CD14-positive monocyte (primary cell): ENCODE results near the gene GRIK5. TPM values are rescaled to one million over a fixed set of nuclear protein-coding genes. Genes with fewer than 3 reads are reported as not detected.

Source experiments
- DNase-seq, 3 donors: peaks; one replicate each; pipeline ENCODE4 v3.0.0-alpha.2; 2011 to 2022
- H2AFZ ChIP-seq: 2 replicates; pipeline ENCODE4 v1.6.0; 2012; ENCODE audit warnings: mild to moderate bottlenecking, low read depth, low read length, inconsistent platforms; ENCODE audit not compliant: insufficient read depth, poor library complexity, severe bottlenecking
- H3K27ac ChIP-seq, 2 donors: 1 replicate in 1 of 2; 2 replicates in 1 of 2; pipeline ENCODE4 v1.5.1; 2012 to 2013; ENCODE audit warnings: low read length in 2 of 2, control low read depth in 1 of 2, inconsistent platforms in 1 of 2, low read depth in 1 of 2, mild to moderate bottlenecking in 1 of 2
- H3K27me3 ChIP-seq, 2 donors: one replicate each; pipeline versions ENCODE4 v1.6.0 to v1.6.1; 2011 to 2013; ENCODE audit warnings: low read length in 2 of 2; ENCODE audit not compliant: control insufficient read depth in 2 of 2, insufficient read depth in 2 of 2
- H3K36me3 ChIP-seq, 2 donors: replicated peaks in 1 of 2; 1 replicate in 1 of 2; 2 replicates in 1 of 2; pipeline versions ENCODE4 v1.5.1 to v1.6.1; 2012 to 2013; ENCODE audit warnings: low read length in 2 of 2, control low read depth in 1 of 2, inconsistent platforms in 1 of 2, mild to moderate bottlenecking in 1 of 2; ENCODE audit not compliant: insufficient read depth in 2 of 2, control insufficient read depth in 1 of 2
- H3K4me1 ChIP-seq, 2 donors: 1 replicate in 1 of 2; 2 replicates in 1 of 2; pipeline versions ENCODE4 v1.5.1 to v1.6.1; 2012 to 2013; ENCODE audit warnings: low read length in 2 of 2, control low read depth in 1 of 2, inconsistent platforms in 1 of 2, mild to moderate bottlenecking in 1 of 2, moderate library complexity in 1 of 2; ENCODE audit not compliant: insufficient read depth in 2 of 2, control insufficient read depth in 1 of 2
- H3K4me2 ChIP-seq: replicated peaks from 2 replicates; pipeline ENCODE3; 2012; ENCODE audit warnings: low read length, moderate library complexity, mild to moderate bottlenecking; ENCODE audit not compliant: poor library complexity, severe bottlenecking; ENCODE audit errors: extremely low read depth
- H3K4me3 ChIP-seq, 3 experiments: fragments of 200-600 bp in 1 of 3; sonication (generic) in 1 of 3; replicated peaks in 1 of 3; 1 replicate in 2 of 3; 2 replicates in 1 of 3; pipeline ENCODE4 v1.5.1; 2011 to 2013; ENCODE audit warnings: low read length in 3 of 3, mild to moderate bottlenecking in 3 of 3, control low read depth in 2 of 3, low read depth in 2 of 3, inconsistent platforms in 1 of 3, moderate library complexity in 1 of 3
- H3K79me2 ChIP-seq: 2 replicates; pipeline ENCODE4 v1.6.0; 2012; ENCODE audit warnings: mild to moderate bottlenecking, control low read depth, inconsistent platforms, low read length, moderate library complexity; ENCODE audit not compliant: insufficient read depth
- H3K9ac ChIP-seq: 2 replicates; pipeline ENCODE4 v1.6.0; 2017; ENCODE audit warnings: low read length, mild to moderate bottlenecking; ENCODE audit not compliant: insufficient read depth, poor library complexity, severe bottlenecking
- H3K9me3 ChIP-seq, 2 donors: replicated peaks in 1 of 2; 1 replicate in 1 of 2; 2 replicates in 1 of 2; pipeline versions ENCODE4 v1.5.1 to v1.6.1; 2012 to 2013; ENCODE audit warnings: low read length in 2 of 2, control low read depth in 1 of 2; ENCODE audit not compliant: control insufficient read depth in 1 of 2, insufficient read depth in 1 of 2
- H4K20me1 ChIP-seq: 2 replicates; pipeline ENCODE4 v1.6.0; 2012; ENCODE audit warnings: mild to moderate bottlenecking, low read length, control low read depth, moderate library complexity; ENCODE audit not compliant: insufficient read depth
- H3K27ac Mint-ChIP-seq, 7 donors: one replicate each; pipeline ENCODE4 v1.8.0; 2020; ENCODE audit warnings: mild to moderate bottlenecking in 7 of 7, mixed read lengths in 7 of 7, moderate library complexity in 6 of 7, inconsistent platforms in 2 of 7
- H3K27me3 Mint-ChIP-seq, 3 donors: one replicate each; pipeline ENCODE4 v1.8.0; 2021 to 2022; ENCODE audit warnings: low read depth in 3 of 3, mild to moderate bottlenecking in 3 of 3, mixed read lengths in 3 of 3, moderate library complexity in 3 of 3, inconsistent platforms in 1 of 3
- H3K36me3 Mint-ChIP-seq, 2 donors: one replicate each; pipeline ENCODE4 v1.8.0; 2020; ENCODE audit warnings: mixed read lengths in 2 of 2, inconsistent platforms in 1 of 2, mild to moderate bottlenecking in 1 of 2
- H3K4me1 Mint-ChIP-seq: one replicate; pipeline ENCODE4 v1.8.0; 2020; ENCODE audit warnings: mild to moderate bottlenecking, mixed read lengths
- H3K4me3 Mint-ChIP-seq, 2 donors: one replicate each; pipeline ENCODE4 v1.8.0; 2020; ENCODE audit warnings: mild to moderate bottlenecking in 2 of 2, mixed read lengths in 2 of 2, moderate library complexity in 1 of 2
- H3K9me3 Mint-ChIP-seq, 7 donors: one replicate each; pipeline ENCODE4 v1.8.0; 2020 to 2022; ENCODE audit warnings: mixed read lengths in 7 of 7, mild to moderate bottlenecking in 6 of 7, moderate library complexity in 6 of 7, inconsistent platforms in 2 of 7
- CTCF ChIP-seq: fragments of 200-600 bp; IDR thresholded peaks from one replicate; pipeline ENCODE4 v1.8.0; 2022; ENCODE audit warnings: antibody characterized with exemption, mild to moderate bottlenecking
- WGBS: methylation state at CpG from one replicate; pipeline ENCODE4 v1.1.5; 2013; ENCODE audit warnings: missing lambda C conversion rate; ENCODE audit not compliant: insufficient coverage; 5-methylcytosine and 5-hydroxymethylcytosine counted together
- intact Hi-C, 2 donors: fragments of 100-400 bp; cut with micrococcal nuclease; formaldehyde crosslinking; loops; one replicate each; pipeline versions ENCODE4 v1.15.0 to v1.15.1; 2023
- polyA plus RNA-seq, 3 donors: library from polyadenylated mRNA; depleted of rRNA in 1 of 3; unstranded in 2 of 3; stranded (reverse) in 1 of 3; fragments of 300-500 nt in 2 of 3; fragments of >200 nt in 1 of 3; fragmentation: Illumina TruSeq in 2 of 3; gene quantifications; 1 replicate in 2 of 3; 2 replicates in 1 of 3; pipeline ENCODE4 v1.2.3, GENCODE V29; 2012 to 2021

Gene GRIK5
- polyA plus RNA-seq, 3 donors = 0.12 to 0.28 TPM; not detected in 1

DNA sequence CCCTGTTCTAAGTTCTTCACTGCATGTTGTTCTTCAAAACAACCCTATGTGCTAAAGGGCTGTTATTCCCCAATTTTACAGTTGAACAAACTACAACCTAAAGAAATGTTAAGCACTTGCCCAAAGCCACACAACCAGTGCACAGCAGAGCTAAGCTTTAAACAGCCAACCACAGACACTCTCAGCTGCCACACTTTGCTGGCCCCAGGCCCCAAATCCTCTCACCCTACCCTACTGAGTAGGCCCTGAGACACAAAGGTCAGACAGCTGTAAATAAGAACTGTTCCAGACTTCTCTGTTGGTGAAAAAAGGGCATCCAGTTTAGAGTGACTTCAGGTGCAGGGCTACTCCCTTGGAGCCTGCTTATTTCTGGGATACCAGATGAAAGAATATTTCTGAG lies 30.0 kb downstream of the GRIK5 start:
- Histone ChIP-seq H4K20me1 (no peaks in the 10 kb centered on the region), H3K79me2 (no peaks in the 10 kb centered on the region), H3K9me3 (no peaks in the 10 kb centered on the region), H3K27ac (no peak overlapping the region), H3K36me3 (no peaks in the 10 kb centered on the region), H3K27me3 (no peaks in the 10 kb centered on the region), H3K4me2 (no peak overlapping the region), H2AFZ (no peak overlapping the region), H3K4me1 (no peaks in the 10 kb centered on the region), H3K4me3 (no peak overlapping the region), H3K9ac (no peak overlapping the region)
- no peak for TF ChIP-seq CTCF
- H3K9me3 Mint-ChIP-seq = peaks cover 0 to 2% (median 0%) of the 10 kb centered on the region in 7 donors
- intact Hi-C loops = no loop called here
- H3K27me3 Mint-ChIP-seq = peaks cover 1 to 2% (median 2%) of the 10 kb centered on the region in 3 donors
- no peak overlapping the region for H3K4me3 Mint-ChIP-seq
- no peaks in the 10 kb centered on the region for H3K4me1 Mint-ChIP-seq
- no peak for DNase-seq
- H3K36me3 Mint-ChIP-seq = no peaks in the 10 kb centered on the region
- no peak overlapping the region for H3K27ac Mint-ChIP-seq

GRCh38 chr19:42038666-42039065 lies 31.3 kb downstream of the GRIK5 start:
- Histone ChIP-seq H3K4me3 (no peak overlapping the region), H3K9me3 (no peaks in the 10 kb centered on the region), H3K36me3 (no peaks in the 10 kb centered on the region), H3K4me1 (no peaks in the 10 kb centered on the region), H3K27me3 (no peaks in the 10 kb centered on the region), H2AFZ (no peak overlapping the region), H3K27ac (no peak overlapping the region), H3K79me2 (no peaks in the 10 kb centered on the region), H3K9ac (no peak overlapping the region), H3K4me2 (no peak overlapping the region), H4K20me1 (no peaks in the 10 kb centered on the region)
- Mint-ChIP-seq H3K9me3 (no peaks in the 10 kb centered on the region), H3K27ac (no peak overlapping the region), H3K27me3 (peaks cover 1 to 2% (median 2%) of the 10 kb centered on the region in 3 donors), H3K36me3 (no peaks in the 10 kb centered on the region), H3K4me3 (no peak overlapping the region), H3K4me1 (peaks cover 2% of the 10 kb centered on the region)
- no peak for TF ChIP-seq CTCF
- no peak for DNase-seq
- intact Hi-C loops = no loop called here
- 97% methylated on average over 6 of the region's 6 CpGs for WGBS
